GM19328 (cell line): ENCODE results near the gene PAPPA.

ENCODE experiments used
- ATAC-seq: cut with Tn5 transposase; IDR thresholded peaks from one replicate; pipeline ENCODE4 v1.9.1; 2021; ENCODE audit warnings: mild to moderate bottlenecking, moderate library complexity; ENCODE audit not compliant: unreplicated experiment

The PAPPA gene

GRCh38 chr9:116450378-116451139, 297.0 kb downstream of the PAPPA start:
- no peak for ATAC-seq

GRCh38 chr9:116451500-116452115, 298.0 kb downstream of the PAPPA start:
- ATAC-seq = no peak
